Caco-2 (cell line): Measurements from ENCODE around the gene PPP2R5E. TPM values are rescaled to one million over a fixed set of nuclear protein-coding genes. Genes with fewer than 3 reads are reported as not detected.

ENCODE experiments used
- BruUV-seq: library from RNA; stranded (reverse); fragments of 400-500 nt; replicated peaks from 2 replicates; lab custom pipeline; 2021; lab: Mats Ljungman, UMichigan
- CTCF ChIA-PET: fragments of 300-600 bp; sonication (Branson Sonifier 250); formaldehyde crosslinking; loops from one replicate; lab custom pipeline; 2022; ENCODE audit warnings: antibody characterized with exemption; lab: Charles Lee
- POLR2A ChIA-PET: fragments of 300-600 bp; sonication (Branson Sonifier 250); formaldehyde crosslinking; loops from one replicate; lab custom pipeline; 2022; ENCODE audit warnings: antibody characterized with exemption; lab: Charles Lee
- DNase-seq, 2 experiments: peaks; one replicate each; pipeline versions ENCODE4 v3.0.0 to v3.0.0-alpha.2; 2020 to 2022
- H3K27me3 ChIP-seq: replicated peaks from 2 replicates; pipeline ENCODE4 v1.6.0; 2011; ENCODE audit warnings: low read length; ENCODE audit not compliant: control insufficient read depth, insufficient read depth
- H3K36me3 ChIP-seq: 2 replicates; pipeline ENCODE4 v1.5.1; 2011; ENCODE audit warnings: low read length; ENCODE audit not compliant: control insufficient read depth, insufficient read depth
- H3K4me1 ChIP-seq: fragments of 250-450 bp; sonication (Bioruptor Pico); 2 replicates; pipeline ENCODE4 v1.5.1; 2020; ENCODE audit warnings: mild to moderate bottlenecking
- H3K4me3 ChIP-seq: 2 replicates; pipeline ENCODE4 v1.5.1; 2011; ENCODE audit warnings: low read depth, mild to moderate bottlenecking, control low read depth, low read length
- H3K9me3 ChIP-seq: fragments of 250-450 bp; sonication (Bioruptor Pico); 2 replicates; pipeline ENCODE4 v1.5.1; 2020; ENCODE audit warnings: mild to moderate bottlenecking, moderate library complexity
- H3K27ac Mint-ChIP-seq: one replicate; pipeline ENCODE4 v1.8.0; 2022; ENCODE audit warnings: mixed read lengths; ENCODE audit not compliant: unreplicated experiment
- H3K27me3 Mint-ChIP-seq: one replicate; pipeline ENCODE4 v1.8.0; 2022; ENCODE audit warnings: mixed read lengths; ENCODE audit not compliant: insufficient read depth, unreplicated experiment
- H3K36me3 Mint-ChIP-seq: one replicate; pipeline ENCODE4 v1.8.0; 2022; ENCODE audit warnings: mild to moderate bottlenecking, mixed read lengths; ENCODE audit not compliant: insufficient read depth, unreplicated experiment
- H3K4me1 Mint-ChIP-seq: one replicate; pipeline ENCODE4 v1.8.0; 2022; ENCODE audit warnings: low read depth, mixed read lengths; ENCODE audit not compliant: unreplicated experiment
- H3K4me3 Mint-ChIP-seq: one replicate; pipeline ENCODE4 v1.8.0; 2022; ENCODE audit warnings: mild to moderate bottlenecking, moderate library complexity, mixed read lengths; ENCODE audit not compliant: unreplicated experiment
- H3K9me3 Mint-ChIP-seq: one replicate; pipeline ENCODE4 v1.8.0; 2022; ENCODE audit warnings: mixed read lengths; ENCODE audit not compliant: unreplicated experiment
- CTCF ChIP-seq, 2 experiments: fragments of 200-600 bp in 1 of 2; IDR thresholded peaks; 1 replicate in 1 of 2; 2 replicates in 1 of 2; pipeline versions ENCODE4 v1.5.1 to v1.8.0; 2011 to 2022; ENCODE audit warnings: antibody characterized with exemption in 1 of 2, control low read depth in 1 of 2, inconsistent platforms in 1 of 2, low read depth in 1 of 2, low read length in 1 of 2, mild to moderate bottlenecking in 1 of 2, moderate library complexity in 1 of 2; ENCODE audit not compliant: insufficient read depth in 1 of 2, severe bottlenecking in 1 of 2, unreplicated experiment in 1 of 2
- intact Hi-C: fragments of 100-400 bp; cut with micrococcal nuclease; formaldehyde crosslinking; loops from one replicate; pipeline ENCODE4 v1.10.0; 2022; ENCODE audit not compliant: unreplicated experiment
- total RNA-seq: library from RNA; stranded (reverse); gene quantifications from 2 replicates; pipeline ENCODE4 v1.2.3, GENCODE V29; 2022

Gene PPP2R5E
- total RNA-seq, 1 experiment from 2014 or later = 58.6 TPM

GRCh38 chr14:63326840-63327239, 216.3 kb downstream of the PPP2R5E start:
- H3K36me3 Mint-ChIP-seq = no peaks in the 10 kb centered on the region
- BruUV-seq = no TSS peak
- ChIA-PET CTCF (no interaction called here), POLR2A (no interaction called here)
- H3K4me1 Mint-ChIP-seq = no peaks in the 10 kb centered on the region
- Histone ChIP-seq H3K4me3 (no peak overlapping the region), H3K9me3 (no peaks in the 10 kb centered on the region), H3K27me3 (no peaks in the 10 kb centered on the region), H3K4me1 (no peaks in the 10 kb centered on the region), H3K36me3 (no peaks in the 10 kb centered on the region)
- TF ChIP-seq CTCF (IDR thresholded peaks at IDR 0.05; ENCODE audit: insufficient read depth in 1 of 2, low read depth in 1 of 2, low read length in 1 of 2, severe bottlenecking in 1 of 2, unreplicated experiment in 1 of 2) = no peak
- no peak overlapping the region for H3K4me3 Mint-ChIP-seq
- H3K9me3 Mint-ChIP-seq = no peaks in the 10 kb centered on the region
- no peak for DNase-seq
- intact Hi-C loops = no loop called here
- no peak overlapping the region for H3K27ac Mint-ChIP-seq
- peaks cover 10% of the 10 kb centered on the region for H3K27me3 Mint-ChIP-seq

- Mint-ChIP-seq H3K27me3 (peaks cover 18% of the 10 kb centered on the region), H3K9me3 (no peaks in the 10 kb centered on the region), H3K27ac (no peak overlapping the region), H3K36me3 (no peaks in the 10 kb centered on the region), H3K4me3 (no peak overlapping the region), H3K4me1 (no peaks in the 10 kb centered on the region)
- H3K4me3 ChIP-seq = no peak overlapping the region
- BruUV-seq = no TSS peak
- TF ChIP-seq CTCF (IDR thresholded peaks at IDR 0.05; ENCODE audit: insufficient read depth in 1 of 2, low read depth in 1 of 2, low read length in 1 of 2, severe bottlenecking in 1 of 2, unreplicated experiment in 1 of 2) = no peak
- H3K27me3 ChIP-seq = no peaks in the 10 kb centered on the region
- no peaks in the 10 kb centered on the region for H3K36me3 ChIP-seq
- CTCF ChIA-PET = no interaction called here
- no peaks in the 10 kb centered on the region for H3K9me3 ChIP-seq
- H3K4me1 ChIP-seq = no peaks in the 10 kb centered on the region
- POLR2A ChIA-PET = no interaction called here
- intact Hi-C loops = no loop called here
- DNase-seq = no peak
Measured at GRCh38 chr14:63322897-63323573, 220.1 kb downstream of the PPP2R5E start.

- no TSS peak for BruUV-seq
- Mint-ChIP-seq H3K4me1 (no peaks in the 10 kb centered on the region), H3K27me3 (peaks cover 18% of the 10 kb centered on the region), H3K9me3 (no peaks in the 10 kb centered on the region), H3K36me3 (no peaks in the 10 kb centered on the region), H3K27ac (no peak overlapping the region), H3K4me3 (no peak overlapping the region)
- CTCF ChIA-PET = no interaction called here
- intact Hi-C loops = no loop called here
- no peaks in the 10 kb centered on the region for H3K9me3 ChIP-seq
- no peaks in the 10 kb centered on the region for H3K4me1 ChIP-seq
- no peaks in the 10 kb centered on the region for H3K36me3 ChIP-seq
- no peak for DNase-seq
- H3K27me3 ChIP-seq = no peaks in the 10 kb centered on the region
- TF ChIP-seq CTCF (IDR thresholded peaks at IDR 0.05; ENCODE audit: insufficient read depth in 1 of 2, low read depth in 1 of 2, low read length in 1 of 2, severe bottlenecking in 1 of 2, unreplicated experiment in 1 of 2) = no peak
- POLR2A ChIA-PET = no interaction called here
- no peak overlapping the region for H3K4me3 ChIP-seq
Measured at GRCh38 chr14:63322472-63322871, 220.7 kb downstream of the PPP2R5E start.

Other genes starting within 250 kb of the PPP2R5E start
- gene GPHB5, start 224.4 kb downstream of the PPP2R5E start, total RNA-seq = not detected in 2 replicates
- 14.4 and 16.6 TPM in 2 replicates for gene WDR89, start 98.5 kb upstream of the PPP2R5E start, total RNA-seq
- 15.2 and 16.9 TPM in 2 replicates for gene SGPP1, start 184.7 kb upstream of the PPP2R5E start, total RNA-seq